Natural killer cell (primary cell): Measurements from ENCODE around the gene CHST8. TPM values are rescaled to one million over a fixed set of nuclear protein-coding genes. Genes with fewer than 3 reads are reported as not detected.

Experiments
- ATAC-seq, 3 donors: fragments of 150-1000 bp in 2 of 3; fragments of 200-7000 bp in 1 of 3; cut with Tn5 transposase; 1 replicate in 1 of 3; 2 replicates in 2 of 3; pipeline ENCODE4 v1.10.0; 2021; ENCODE audit warnings: mild to moderate bottlenecking in 2 of 3, moderate library complexity in 2 of 3
- DNase-seq, 2 donors: peaks; one replicate each; pipeline versions ENCODE4 v3.0.0 to v3.0.0-alpha.2; 2013 to 2021; ENCODE audit warnings: mixed read lengths in 1 of 2
- H3K27ac ChIP-seq: one replicate; pipeline ENCODE4 v1.5.1; 2013; ENCODE audit warnings: mild to moderate bottlenecking, low read length
- H3K27me3 ChIP-seq: one replicate; pipeline ENCODE4 v1.6.1; 2013; ENCODE audit warnings: low read length; ENCODE audit not compliant: control insufficient read depth, insufficient read depth
- H3K36me3 ChIP-seq: one replicate; pipeline ENCODE4 v1.6.1; 2013; ENCODE audit warnings: low read length; ENCODE audit not compliant: control insufficient read depth, insufficient read depth
- H3K4me1 ChIP-seq: one replicate; pipeline ENCODE4 v1.6.1; 2013; ENCODE audit warnings: low read length; ENCODE audit not compliant: control insufficient read depth, insufficient read depth
- H3K4me3 ChIP-seq: one replicate; pipeline ENCODE4 v1.5.1; 2013; ENCODE audit warnings: low read length
- H3K9me3 ChIP-seq: one replicate; pipeline ENCODE4 v1.6.1; 2013; ENCODE audit warnings: low read length; ENCODE audit not compliant: control insufficient read depth, insufficient read depth
- H3K27ac Mint-ChIP-seq, 2 donors: one replicate each; pipeline ENCODE4 v1.8.0; 2022; ENCODE audit warnings: mild to moderate bottlenecking in 2 of 2, mixed read lengths in 2 of 2, moderate library complexity in 1 of 2
- H3K27me3 Mint-ChIP-seq, 2 donors: one replicate each; pipeline ENCODE4 v1.8.0; 2022; ENCODE audit warnings: low read depth in 2 of 2, mixed read lengths in 2 of 2
- H3K36me3 Mint-ChIP-seq: one replicate; pipeline ENCODE4 v1.8.0; 2022; ENCODE audit warnings: mixed read lengths
- H3K4me1 Mint-ChIP-seq, 2 donors: one replicate each; pipeline ENCODE4 v1.8.0; 2022; ENCODE audit warnings: mixed read lengths in 2 of 2
- H3K4me3 Mint-ChIP-seq: one replicate; pipeline ENCODE4 v1.8.0; 2022; ENCODE audit warnings: mild to moderate bottlenecking, moderate library complexity, mixed read lengths
- H3K9me3 Mint-ChIP-seq, 2 donors: one replicate each; pipeline ENCODE4 v1.8.0; 2022; ENCODE audit warnings: mixed read lengths in 2 of 2
- CTCF ChIP-seq: fragments of 200-600 bp; IDR thresholded peaks from one replicate; pipeline ENCODE4 v1.8.0; 2022; ENCODE audit warnings: antibody characterized with exemption
- whole genome bisulfite sequencing: methylation state at CpG from one replicate; pipeline ENCODE4 v1.1.7; 2013; ENCODE audit warnings: missing lambda C conversion rate; ENCODE audit not compliant: insufficient coverage; 5-methylcytosine and 5-hydroxymethylcytosine counted together
- intact Hi-C: fragments of 100-400 bp; cut with micrococcal nuclease; formaldehyde crosslinking; loops from one replicate; pipeline ENCODE4 v1.14.2; 2022
- total RNA-seq, 4 donors: library from RNA; stranded (reverse); fragments of 120-200 nt in 1 of 4; gene quantifications; one replicate each; pipeline versions ENCODE4 v1.2.3 to v1.2.4, GENCODE V29; 2013 to 2022

The CHST8 gene
- total RNA-seq, 3 donors from 2014 or later (not counting 1 experiment from before 2014, with no cell fraction given) = not detected

DNA sequence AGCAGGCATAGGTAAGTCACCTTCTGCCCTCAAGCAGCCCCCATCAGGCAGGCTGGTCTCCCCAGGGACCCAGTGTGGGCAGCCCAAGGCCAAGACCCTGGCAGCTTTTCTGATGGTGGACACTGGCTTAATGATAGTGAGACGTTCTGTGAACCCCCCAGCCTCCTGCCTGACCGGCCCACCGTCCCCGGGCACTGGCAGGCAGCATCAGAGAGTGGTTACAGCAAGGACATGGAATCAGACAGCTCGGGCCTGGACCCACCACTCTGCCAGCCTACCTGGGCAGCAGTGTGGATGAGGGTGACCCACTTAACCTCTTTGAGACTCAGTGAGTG is 129.7 kb downstream of the CHST8 start:
- intact Hi-C loops = no loop called here
- H3K9me3 ChIP-seq = no peaks in the 10 kb centered on the region
- H3K27me3 ChIP-seq = no peaks in the 10 kb centered on the region
- DNase-seq (no peak), ATAC-seq (no peak)
- no peaks in the 10 kb centered on the region for H3K4me1 Mint-ChIP-seq
- H3K4me3 ChIP-seq = no peak overlapping the region
- no peaks in the 10 kb centered on the region for H3K4me1 ChIP-seq
- TF ChIP-seq CTCF = no peak
- 84% methylated on average over 5 of the region's 5 CpGs for WGBS
- no peak overlapping the region for H3K4me3 Mint-ChIP-seq
- no peaks in the 10 kb centered on the region for H3K36me3 ChIP-seq
- H3K27ac Mint-ChIP-seq = no peak overlapping the region
- no peaks in the 10 kb centered on the region for H3K36me3 Mint-ChIP-seq
- H3K9me3 Mint-ChIP-seq = no peaks in the 10 kb centered on the region
- peaks cover 1 to 3% of the 10 kb centered on the region in 2 donors for H3K27me3 Mint-ChIP-seq
- H3K27ac ChIP-seq = no peak overlapping the region

- H3K27ac Mint-ChIP-seq = no peak overlapping the region
- Histone ChIP-seq H3K27me3 (no peaks in the 10 kb centered on the region), H3K36me3 (no peaks in the 10 kb centered on the region), H3K9me3 (no peaks in the 10 kb centered on the region), H3K4me3 (no peak overlapping the region), H3K27ac (no peak overlapping the region), H3K4me1 (no peaks in the 10 kb centered on the region)
- TF ChIP-seq CTCF = no peak
- H3K4me1 Mint-ChIP-seq = no peaks in the 10 kb centered on the region
- no peaks in the 10 kb centered on the region for H3K27me3 Mint-ChIP-seq
- DNase-seq (no peak), ATAC-seq (no peak)
- 83% methylated on average over 26 of the region's 27 CpGs for WGBS
- no peak overlapping the region for H3K4me3 Mint-ChIP-seq
- intact Hi-C loops = no loop called here
- no peaks in the 10 kb centered on the region for H3K36me3 Mint-ChIP-seq
- no peaks in the 10 kb centered on the region for H3K9me3 Mint-ChIP-seq
Measured at GRCh38 chr19:33752018-33752800, 130.5 kb downstream of the CHST8 start.

DNA sequence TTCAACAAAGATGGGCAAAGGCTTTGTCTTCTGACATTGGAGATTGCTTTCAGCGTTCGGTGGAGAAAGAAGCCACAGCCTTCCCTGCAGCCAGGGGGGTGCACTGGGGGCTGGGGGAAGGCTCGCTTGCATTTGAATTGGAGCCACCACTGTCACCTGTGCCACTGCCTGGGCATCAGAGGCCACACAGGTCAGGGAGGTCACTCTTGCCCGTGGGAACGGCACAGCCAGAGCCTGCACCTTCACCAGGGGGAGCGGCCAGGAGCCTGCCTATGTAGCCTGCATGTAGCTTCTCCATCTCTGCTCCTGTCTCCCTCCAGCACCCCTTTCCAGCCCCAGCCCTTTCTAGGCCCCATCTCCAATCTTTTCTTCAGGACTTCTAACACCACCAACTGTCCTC is 131.2 kb downstream of the CHST8 start:
- no peak for TF ChIP-seq CTCF
- Histone ChIP-seq H3K9me3 (no peaks in the 10 kb centered on the region), H3K27me3 (no peaks in the 10 kb centered on the region), H3K4me1 (no peaks in the 10 kb centered on the region), H3K4me3 (no peak overlapping the region), H3K27ac (no peak overlapping the region), H3K36me3 (no peaks in the 10 kb centered on the region)
- DNase-seq (no peak), ATAC-seq (no peak)
- 84% methylated on average over 6 of the region's 6 CpGs for WGBS
- no peaks in the 10 kb centered on the region for H3K27me3 Mint-ChIP-seq
- no peaks in the 10 kb centered on the region for H3K36me3 Mint-ChIP-seq
- H3K9me3 Mint-ChIP-seq = no peaks in the 10 kb centered on the region
- H3K4me3 Mint-ChIP-seq = no peak overlapping the region
- H3K4me1 Mint-ChIP-seq = no peaks in the 10 kb centered on the region
- no peak overlapping the region for H3K27ac Mint-ChIP-seq
- intact Hi-C loops = no loop called here

GRCh38 chr19:33754361-33754760 is 132.6 kb downstream of the CHST8 start:
- Histone ChIP-seq H3K4me3 (no peak overlapping the region), H3K4me1 (no peaks in the 10 kb centered on the region), H3K27me3 (no peaks in the 10 kb centered on the region), H3K36me3 (no peaks in the 10 kb centered on the region), H3K9me3 (no peaks in the 10 kb centered on the region), H3K27ac (no peak overlapping the region)
- Mint-ChIP-seq H3K36me3 (no peaks in the 10 kb centered on the region), H3K27ac (no peak overlapping the region), H3K9me3 (no peaks in the 10 kb centered on the region), H3K4me3 (no peak overlapping the region), H3K27me3 (no peaks in the 10 kb centered on the region), H3K4me1 (no peaks in the 10 kb centered on the region)
- ATAC-seq (no peak), DNase-seq (no peak)
- intact Hi-C loops = no loop called here
- 84% methylated on average over 7 of the region's 7 CpGs for WGBS
- no peak for TF ChIP-seq CTCF
